Measurements from ENCODE around the gene SLC17A7. TPM values are rescaled to one million over a fixed set of nuclear protein-coding genes. Genes with fewer than 3 reads are reported as not detected.

SLC17A7 gene
- total and polyA plus RNA-seq, 9 of the 15 experiments (the other 6 are each of a cell fraction or from before 2014, with no cell fraction given): 1.1 to 15.7 (median 2.4) TPM

- TF ChIP-seq CTCF (IDR thresholded peaks at IDR 0.05 in 2 of 3, conservative IDR thresholded peaks at IDR 0.05 in 1 of 3; ENCODE audit: insufficient read depth in 2 of 3, low read depth in 1 of 3, low read length in 3 of 3): peak; percentile 94 to 97 (median 96)
- no peak for TF ChIP-seq SRSF7 (optimal IDR thresholded peaks at IDR 0.05; ENCODE audit: low read depth, low read length)
- TF ChIP-seq E2F5 (CRISPR knock-in tag; IDR thresholded peaks at IDR 0.05): no peak
- peak; percentile 94 for TF ChIP-seq RB1 (IDR thresholded peaks at IDR 0.05; ENCODE audit: low read depth)
- TF ChIP-seq SMARCA4 (IDR thresholded peaks at IDR 0.05): no peak
- TF ChIP-seq ZNF699 (CRISPR knock-in tag; IDR thresholded peaks at IDR 0.05; ENCODE audit: insufficient replicate concordance): no peak
- no peak for TF ChIP-seq ILK (tag; IDR thresholded peaks at IDR 0.05; ENCODE audit: borderline replicate concordance, low read depth)
- no peak for TF ChIP-seq ID3 (CRISPR knock-in tag; IDR thresholded peaks at IDR 0.05)
- peak; percentile 49; the same call in 1 of the 2 replicates for TF ChIP-seq ID3 (tag; IDR thresholded peaks at IDR 0.05)
- peak in 2 of 3 experiments; percentile 60 to 65 for TF ChIP-seq YY1 (IDR thresholded peaks at IDR 0.05; ENCODE audit: borderline replicate concordance in 1 of 3, control insufficient read depth in 1 of 3, extremely low read depth in 1 of 3, insufficient read depth in 3 of 3, insufficient read length in 1 of 3, insufficient replicate concordance in 2 of 3, low read depth in 1 of 3, low read length in 2 of 3)
- TF ChIP-seq SAFB (IDR thresholded peaks at IDR 0.05; ENCODE audit: borderline replicate concordance, low read depth, low read length): no peak
- no peak for TF ChIP-seq ZNF239 (CRISPR knock-in tag; IDR thresholded peaks at IDR 0.05)
- TF ChIP-seq PRMT5 (CRISPR knock-in tag; IDR thresholded peaks at IDR 0.05): no peak
- TF ChIP-seq NFE2 (IDR thresholded peaks at IDR 0.05; ENCODE audit: low read depth): no peak
- no peak for TF ChIP-seq CSDE1 (IDR thresholded peaks at IDR 0.05)
- no peak for TF ChIP-seq ZHX1 (conservative IDR thresholded peaks at IDR 0.05; ENCODE audit: low read length)
- TF ChIP-seq ARID3A (IDR thresholded peaks at IDR 0.05; ENCODE audit: borderline replicate concordance, low read depth, low read length): no peak
- TF ChIP-seq ZNF3 (CRISPR knock-in tag; IDR thresholded peaks at IDR 0.05): no peak
- TF ChIP-seq SMC3 (conservative IDR thresholded peaks at IDR 0.05; ENCODE audit: insufficient read depth, low read depth, low read length): peak; percentile 69
- no peak for TF ChIP-seq RFX5 (IDR thresholded peaks at IDR 0.05; ENCODE audit: low read depth, low read length)
Measured at GRCh38 chr19:49473868-49474541, 32.7 kb upstream of the SLC17A7 start, which contains the start of gene FLT3LG (continued).
